GM21786 (cell line): ENCODE data around the gene KNTC1.
"Not testable (repeated sequence)": the region's sequence is repeated elsewhere in the genome, so short reads cannot be mapped to it uniquely, and the experiment has no call there.

Source experiments
- ATAC-seq: cut with Tn5 transposase; IDR thresholded peaks from one replicate; pipeline ENCODE4 v1.9.1; 2021; ENCODE audit not compliant: unreplicated experiment

The KNTC1 gene

DNA sequence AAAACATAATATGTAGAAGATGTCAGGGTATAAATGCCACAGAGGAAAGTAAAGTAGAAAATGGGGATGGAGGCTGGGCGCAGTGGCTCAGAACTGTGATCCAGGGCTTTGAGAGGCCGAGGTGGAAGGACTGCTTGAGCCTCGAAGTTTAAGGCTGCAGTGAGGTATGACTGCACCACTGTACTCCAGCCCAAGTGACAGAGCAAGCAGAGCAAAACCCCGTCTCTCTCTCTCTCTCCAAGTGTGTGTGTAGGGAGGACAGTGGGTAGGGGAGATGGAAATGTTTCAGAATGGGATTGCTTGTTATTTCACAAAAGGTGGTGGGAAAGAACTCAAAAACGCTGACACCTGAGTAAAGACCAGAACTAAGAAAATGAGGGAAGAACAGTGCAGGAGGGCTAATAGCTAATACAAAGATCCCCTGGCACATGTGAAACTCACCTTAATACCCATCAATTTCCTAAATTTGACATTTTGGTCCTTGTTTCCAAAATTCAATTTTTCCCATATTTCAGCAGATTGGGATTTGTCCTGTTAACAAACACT, 20.6 kb upstream of the KNTC1 start:
- no peak for ATAC-seq

DNA sequence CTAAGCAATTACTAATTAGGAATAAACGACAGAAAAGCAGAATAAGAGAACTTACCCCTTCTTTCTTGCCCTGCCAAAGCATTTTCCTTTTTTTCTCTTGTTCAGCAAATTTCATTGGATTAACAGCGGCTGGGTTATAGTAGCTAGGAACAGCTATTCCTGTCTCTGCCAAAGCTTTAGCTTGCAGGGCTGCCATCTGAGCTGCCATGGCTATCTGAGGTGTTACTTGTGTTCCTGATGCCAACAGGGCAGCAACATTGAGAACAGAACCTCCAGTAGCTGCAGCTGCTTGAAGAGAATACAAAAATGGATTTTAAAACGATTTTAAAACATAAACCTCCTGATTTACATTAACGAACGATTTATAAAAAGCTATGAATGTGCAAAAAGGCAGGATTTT, 18.9 kb upstream of the KNTC1 start:
- no peak for ATAC-seq

GRCh38 chr12:122513028-122513427, 14.0 kb upstream of the KNTC1 start:
- not testable (repeated sequence) for ATAC-seq

DNA sequence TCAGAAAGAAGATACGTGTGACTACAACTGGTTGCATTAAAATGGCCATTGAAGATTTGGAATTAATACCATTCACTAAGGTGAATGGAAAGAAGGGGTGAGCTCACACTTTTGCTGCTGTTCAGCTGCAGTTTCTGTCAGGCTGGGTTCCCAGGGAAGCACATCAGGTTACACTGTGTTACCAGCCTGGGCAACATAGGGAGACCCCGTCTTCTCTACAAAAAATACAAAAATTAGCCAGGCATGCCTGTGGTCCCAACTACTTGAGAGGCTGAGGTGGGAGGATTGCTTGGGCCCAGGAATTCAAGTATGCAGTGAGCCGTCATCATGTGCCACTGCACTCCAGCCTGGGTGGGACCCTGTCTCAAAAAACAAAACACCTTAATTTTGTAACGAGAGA, 13.4 kb upstream of the KNTC1 start:
- no peak for ATAC-seq

- no peak for ATAC-seq
These were observed 11.8 kb upstream of the KNTC1 start for GRCh38 chr12:122515275-122515674.

DNA sequence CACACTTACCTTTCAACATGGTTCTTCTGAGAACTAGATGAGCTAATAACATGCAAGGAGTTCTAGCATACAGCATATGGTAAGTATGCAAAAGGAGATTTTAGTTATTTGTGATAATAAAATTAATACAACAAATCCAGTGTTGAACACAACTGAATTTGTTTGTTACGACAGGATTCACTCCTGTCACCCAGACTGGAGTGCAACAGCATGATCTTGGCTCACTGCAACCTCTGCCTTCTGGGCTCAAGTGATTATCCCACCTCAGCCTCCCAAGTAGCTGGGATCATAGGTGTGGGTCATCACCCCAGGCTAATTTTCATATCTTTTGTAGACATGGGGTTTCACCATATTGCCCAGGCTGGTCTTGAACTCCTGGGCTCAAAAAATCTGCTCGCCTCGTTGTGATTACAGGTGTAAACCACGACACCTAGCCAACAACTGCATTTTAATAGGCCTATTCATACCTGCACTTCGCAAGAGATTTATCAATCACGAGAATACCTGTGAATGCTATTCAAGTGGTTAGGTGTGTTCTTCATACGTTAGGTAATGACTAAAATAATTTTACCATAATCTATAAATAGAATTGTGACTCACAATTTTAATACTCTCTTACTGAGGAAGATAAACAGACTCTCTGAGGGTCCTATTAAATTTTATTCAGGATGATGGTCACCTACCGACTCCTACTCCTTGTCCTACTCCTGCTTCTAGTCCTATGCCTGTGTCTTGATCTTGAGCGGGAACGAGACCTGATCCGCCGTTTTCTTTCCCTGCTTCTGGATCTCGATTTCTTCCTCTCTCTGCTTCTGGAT, 10.3 kb upstream of the KNTC1 start:
- no peak for ATAC-seq

DNA sequence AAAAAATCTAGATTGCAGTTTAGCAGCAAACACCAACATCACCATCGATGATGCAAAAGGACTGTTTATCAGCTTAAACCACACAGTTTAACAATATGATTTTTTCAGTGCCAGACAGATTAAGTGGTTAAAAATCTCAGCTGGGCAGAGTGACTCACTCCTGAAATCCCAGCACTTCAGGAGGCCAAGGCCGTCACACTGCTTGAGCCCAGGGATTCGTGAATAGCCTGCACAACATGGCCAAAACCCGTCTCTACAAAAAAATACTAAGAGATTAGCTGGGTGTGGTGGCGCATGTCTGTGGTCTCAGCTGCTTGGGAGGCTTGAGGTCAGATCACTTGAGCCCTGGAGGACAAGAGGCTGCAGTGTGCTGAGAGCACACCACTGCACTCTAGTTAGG, 9.2 kb upstream of the KNTC1 start:
- ATAC-seq = no peak

DNA sequence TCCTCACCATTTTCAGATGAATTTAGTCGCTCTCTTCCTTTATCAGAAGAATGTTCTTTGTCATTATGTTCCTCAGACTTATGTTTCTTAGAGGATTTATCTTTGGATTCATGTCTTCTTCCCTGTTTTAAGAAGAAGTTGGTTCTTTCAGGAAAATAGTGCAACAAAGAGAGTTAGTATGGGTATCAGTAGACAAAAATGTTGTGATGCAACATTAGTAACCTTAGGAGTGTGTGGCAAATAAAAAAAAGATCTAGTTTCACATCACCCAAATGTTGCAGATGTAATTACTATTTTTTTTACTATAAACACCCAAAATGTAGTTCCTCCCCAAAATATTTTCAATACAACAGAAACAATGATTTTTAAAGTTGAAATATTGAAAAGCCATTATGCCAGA, 8.1 kb upstream of the KNTC1 start:
- no peak for ATAC-seq

GRCh38 chr12:122519418-122519817, 7.6 kb upstream of the KNTC1 start:
- no peak for ATAC-seq

- no peak for ATAC-seq
These were observed 6.4 kb upstream of the KNTC1 start for GRCh38 chr12:122520676-122521075.

DNA sequence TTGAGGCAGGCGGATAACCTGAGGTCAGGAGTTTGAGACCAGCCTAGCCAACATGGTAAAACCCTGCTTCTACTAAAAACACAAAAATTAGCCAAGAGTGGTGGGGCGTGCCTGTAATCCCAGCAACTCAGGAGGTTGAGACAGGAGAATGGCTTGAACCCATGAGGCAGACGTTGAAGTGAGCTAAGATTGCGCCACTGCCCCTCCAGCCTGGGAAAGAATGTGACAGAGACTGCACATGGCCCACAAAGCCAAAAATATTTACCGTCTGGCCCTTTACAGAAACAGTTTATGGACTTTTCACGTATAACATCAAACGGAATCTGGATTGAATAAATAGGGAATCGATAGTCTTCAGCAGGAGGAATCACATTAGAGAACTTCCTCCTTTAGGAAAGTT, 3.8 kb upstream of the KNTC1 start:
- ATAC-seq = no peak

DNA sequence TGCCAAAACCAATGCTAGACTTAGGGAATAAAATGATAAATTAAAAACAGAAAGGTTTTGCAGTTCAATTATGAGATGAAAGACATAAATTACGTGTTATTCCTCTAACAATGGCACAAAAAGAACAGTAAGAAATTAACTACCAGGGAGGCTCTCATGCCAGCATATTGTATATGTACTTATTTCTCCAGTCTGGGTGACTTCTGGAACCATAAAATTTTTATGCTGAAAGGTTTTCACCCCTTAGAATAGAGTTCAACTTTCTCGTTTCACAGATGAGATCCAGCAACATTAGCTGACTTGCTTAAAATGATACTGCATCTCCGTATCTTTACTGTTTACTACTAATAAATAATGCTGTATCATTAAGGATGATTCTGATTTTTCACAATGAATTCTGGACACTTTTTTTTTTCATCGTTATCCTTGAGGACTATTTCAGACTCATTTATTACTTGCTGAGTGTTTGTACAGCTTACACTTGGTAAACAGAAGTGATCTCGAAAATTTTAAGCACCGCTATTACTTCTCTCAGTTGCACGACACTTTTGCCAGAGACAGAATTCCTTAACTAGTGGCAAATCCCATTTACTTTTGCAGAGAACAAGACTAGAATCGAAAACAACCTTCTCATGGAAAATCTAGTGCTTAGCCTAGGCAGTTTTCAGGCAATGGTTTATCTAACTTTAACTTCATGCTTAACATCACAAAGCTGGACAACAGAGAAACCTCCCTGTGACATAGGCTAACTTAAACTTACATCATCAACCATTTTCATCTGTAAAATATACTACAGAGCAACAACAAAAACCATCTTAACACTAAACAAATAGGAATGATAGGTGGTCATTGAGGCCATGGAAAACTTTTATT, 3.0 kb upstream of the KNTC1 start:
- no peak for ATAC-seq

DNA sequence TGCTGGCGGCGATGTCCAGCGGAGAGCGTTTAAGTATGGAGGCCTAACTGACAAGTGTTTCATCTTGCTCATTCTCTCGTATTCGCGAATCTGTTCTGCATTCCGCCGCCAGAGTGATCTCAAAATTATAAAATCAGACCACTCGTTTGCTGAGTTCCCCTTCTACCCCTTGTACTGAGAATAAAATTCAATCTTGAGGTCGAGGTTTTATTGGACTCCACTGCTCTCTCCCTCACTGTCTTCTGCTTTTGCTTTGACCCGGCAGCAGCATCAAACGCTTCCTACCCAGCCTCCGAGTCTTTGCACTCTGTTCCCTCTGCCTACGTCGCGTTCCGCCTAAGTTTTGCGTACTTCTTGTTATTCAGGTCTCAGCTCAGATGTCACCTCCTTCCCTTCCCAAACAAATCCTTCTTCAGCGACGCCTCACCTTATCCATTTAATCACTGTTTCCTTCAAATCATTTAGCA, 462 bp downstream of the KNTC1 start:
- no peak for ATAC-seq

DNA sequence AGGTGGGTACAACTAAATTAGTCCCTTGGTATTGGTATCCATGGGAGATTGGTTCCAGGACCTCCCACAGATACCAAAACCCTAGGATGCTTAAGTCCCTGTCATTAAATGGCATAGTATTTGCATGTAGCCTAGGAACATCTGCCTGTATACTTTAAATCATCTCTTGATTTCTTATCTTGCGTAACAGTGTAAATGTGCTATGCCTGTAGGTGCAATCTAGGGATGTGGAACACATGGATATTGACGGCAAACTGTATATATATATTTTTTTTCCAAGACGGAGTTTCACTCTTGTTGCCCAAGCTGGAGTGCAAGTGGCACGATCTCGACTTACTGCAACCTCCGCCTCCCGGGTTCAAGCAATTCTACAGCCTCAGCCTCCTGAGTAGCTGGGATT, 1.5 kb downstream of the KNTC1 start:
- no peak for ATAC-seq

DNA sequence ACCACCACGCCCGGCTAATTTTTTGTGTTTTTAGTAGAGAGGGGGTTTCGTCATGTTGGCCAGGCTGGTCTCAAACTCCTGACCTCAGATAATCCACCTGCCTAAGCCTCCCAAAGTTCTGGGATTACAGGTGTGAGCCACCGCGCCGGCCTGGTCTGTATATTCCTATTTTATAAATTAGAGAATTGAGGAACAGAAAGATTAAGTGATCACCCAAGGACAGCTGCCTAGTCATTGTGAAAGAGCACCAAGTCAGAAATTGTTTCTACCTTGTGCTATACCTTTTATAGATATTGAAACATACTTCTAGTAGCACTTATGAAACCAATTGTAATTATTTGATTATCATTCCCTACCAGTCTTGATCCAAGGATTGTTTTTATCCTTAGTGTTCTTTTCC, 1.9 kb downstream of the KNTC1 start:
- ATAC-seq = no peak

DNA sequence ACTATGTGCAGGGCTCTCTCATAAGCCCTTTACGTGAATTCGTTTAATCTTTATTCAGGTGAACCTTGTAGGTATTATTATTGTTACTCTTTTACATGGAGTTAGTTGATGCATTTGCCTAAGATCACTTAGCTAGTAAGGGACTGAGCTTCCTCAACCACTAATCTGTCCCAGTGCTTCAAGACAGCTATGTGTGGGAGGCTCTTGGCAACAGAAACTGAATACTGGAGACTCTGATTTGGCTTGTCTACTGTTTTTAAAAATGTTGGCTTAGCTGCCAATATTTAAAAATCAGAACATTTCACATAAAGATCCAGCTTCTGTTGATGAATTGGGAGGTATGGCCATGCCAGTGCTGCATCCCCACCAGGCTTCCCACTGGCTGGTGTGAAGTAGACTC, 6.8 kb downstream of the KNTC1 start:
- no peak for ATAC-seq

- ATAC-seq = no peak
These were observed 10.0 kb downstream of the KNTC1 start for GRCh38 chr12:122537021-122537420.

DNA sequence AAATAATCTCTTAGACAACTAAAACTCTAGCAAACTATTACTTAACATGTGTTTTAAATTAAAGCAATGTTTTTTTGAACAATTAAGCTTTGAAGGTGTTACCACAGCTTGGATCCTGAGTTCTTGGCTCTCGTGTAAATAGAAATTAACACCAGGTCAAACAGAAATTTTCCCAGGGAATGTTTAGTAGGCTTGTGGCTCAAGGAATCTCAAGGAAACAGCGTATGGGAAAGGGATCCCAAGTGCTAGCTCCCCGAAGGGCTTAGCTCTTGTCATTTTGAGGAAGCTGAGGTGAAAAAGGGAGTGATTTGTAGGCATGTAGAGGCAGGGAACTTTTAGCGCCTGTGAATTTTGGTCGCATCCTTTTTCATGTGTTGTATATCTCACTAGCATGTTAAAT, 11.4 kb downstream of the KNTC1 start:
- ATAC-seq = no peak

DNA sequence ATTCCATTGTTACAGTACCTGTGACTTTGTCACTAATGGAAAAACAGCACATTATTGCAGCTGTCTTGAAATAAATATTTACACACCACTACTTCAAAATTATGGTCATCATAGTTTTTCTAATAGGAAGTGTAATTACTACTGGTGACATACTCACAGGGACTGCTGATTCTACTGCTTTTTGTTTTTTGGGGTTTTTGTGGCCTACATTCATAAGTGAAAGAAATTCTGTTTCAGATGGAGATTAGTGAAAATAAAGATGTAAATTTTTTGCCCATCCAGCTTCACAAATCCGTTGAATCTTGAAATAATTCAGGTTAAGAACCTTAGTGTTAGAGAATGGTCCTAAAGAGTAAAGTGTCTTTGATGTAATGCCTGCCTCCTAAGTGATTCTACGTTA, 17.5 kb downstream of the KNTC1 start:
- ATAC-seq = peak; percentile 50

GRCh38 chr12:122545855-122546254, 18.8 kb downstream of the KNTC1 start:
- ATAC-seq = peak; percentile 53

GRCh38 chr12:122547330-122547729, 20.3 kb downstream of the KNTC1 start:
- no peak for ATAC-seq
